HepG2 (cell line): ENCODE results near the gene SLC27A3. TPM values are rescaled to one million over a fixed set of nuclear protein-coding genes. Genes with fewer than 3 reads are reported as not detected.
A peak's percentile ranks its signal among the peaks of the same experiment; 100 is the strongest.

Experiments
- ATF7 ChIP-seq, 2 experiments: fragments of 450-650 bp in 1 of 2; sonication (generic) in 1 of 2; formaldehyde crosslinking in 1 of 2; IDR thresholded peaks; 2 replicates each; pipeline versions ENCODE4 v1.4.0 to v1.6.1; 2016 to 2020; ENCODE audit warnings: antibody characterized with exemption in 1 of 2, mild to moderate bottlenecking in 1 of 2, missing genetic modification reagents in 1 of 2
- BCL6 ChIP-seq: IDR thresholded peaks from 2 replicates; pipeline ENCODE4 v1.6.1; 2016; ENCODE audit warnings: missing genetic modification reagents, missing compliant biosample characterization
- CC2D1A ChIP-seq: sonication (generic); formaldehyde crosslinking; IDR thresholded peaks from 2 replicates; pipeline ENCODE4 v1.8.1; 2023; ENCODE audit warnings: mild to moderate bottlenecking, missing genetic modification reagents
- CHCHD3 ChIP-seq: sonication (generic); formaldehyde crosslinking; IDR thresholded peaks from 2 replicates; pipeline ENCODE4 v1.8.0; 2022; ENCODE audit warnings: mild to moderate bottlenecking, missing genetic modification reagents, moderate library complexity
- DMAP1 ChIP-seq: IDR thresholded peaks from 2 replicates; pipeline ENCODE4 v1.6.1; 2016
- HNRNPLL ChIP-seq: fragments of 200-400 bp; formaldehyde crosslinking; IDR thresholded peaks from 2 replicates; pipeline ENCODE4 v1.6.1; 2017; ENCODE audit warnings: mild to moderate bottlenecking, low read depth, low read length; ENCODE audit not compliant: poor library complexity, severe bottlenecking
- MZF1 ChIP-seq: sonication (generic); formaldehyde crosslinking; IDR thresholded peaks from 2 replicates; pipeline ENCODE4 v1.8.1; 2023; ENCODE audit warnings: mild to moderate bottlenecking, missing genetic modification reagents, borderline replicate concordance
- NCOA2 ChIP-seq: sonication (generic); formaldehyde crosslinking; IDR thresholded peaks from 2 replicates; pipeline ENCODE4 v1.8.0; 2022; ENCODE audit warnings: inconsistent platforms
- NCOA5 ChIP-seq: sonication (generic); formaldehyde crosslinking; IDR thresholded peaks from 2 replicates; pipeline ENCODE4 v1.4.0; 2020; ENCODE audit warnings: missing genetic modification reagents
- TBX3 ChIP-seq: fragments of 450-650 bp; IDR thresholded peaks from 2 replicates; pipeline ENCODE4 v1.6.1; 2017; ENCODE audit warnings: antibody characterized with exemption, mild to moderate bottlenecking, inconsistent platforms, borderline replicate concordance
- TMF1 ChIP-seq: sonication (generic); formaldehyde crosslinking; IDR thresholded peaks from 2 replicates; pipeline ENCODE4 v1.8.1; 2022; ENCODE audit warnings: low read depth, missing genetic modification reagents
- ZEB1 ChIP-seq: IDR thresholded peaks from 2 replicates; pipeline ENCODE4 v1.6.1; 2012; ENCODE audit warnings: mild to moderate bottlenecking, low read depth, inconsistent platforms; ENCODE audit not compliant: insufficient replicate concordance
- ZFP36L2 ChIP-seq: sonication (generic); formaldehyde crosslinking; IDR thresholded peaks from 2 replicates; pipeline ENCODE4 v1.4.0; 2020; ENCODE audit warnings: missing genetic modification reagents
- ZKSCAN5 ChIP-seq: sonication (generic); formaldehyde crosslinking; IDR thresholded peaks from 2 replicates; pipeline ENCODE4 v1.5.1; 2020; ENCODE audit warnings: mild to moderate bottlenecking, missing genetic modification reagents
- polyA plus RNA-seq, 8 experiments: library from polyadenylated mRNA; depleted of rRNA in 3 of 8; stranded (reverse) in 7 of 8; unstranded in 1 of 8; fragments of >200 nt; fragmentation: Illumina TruSeq in 4 of 8; extraction: Trizol in 4 of 8; gene quantifications; 2 replicates each; pipeline versions ENCODE4 v1.2.1 to v1.2.3, GENCODE V29; 2011 to 2016; ENCODE audit warnings: low read depth in 4 of 8, missing spikeins in 1 of 8, mixed read lengths in 1 of 8; ENCODE audit not compliant: insufficient read depth in 1 of 8
- total RNA-seq, 5 experiments: library from RNA; depleted of rRNA; stranded (reverse); fragments of >200 nt; fragmentation: Illumina TruSeq; extraction: Trizol; gene quantifications; 2 replicates each; pipeline ENCODE4 v1.2.3, GENCODE V29; 2016; ENCODE audit warnings: low read depth in 1 of 5
- TF ChIP-seq, protein P1 (sequence below): fragments of 450-650 bp; IDR thresholded peaks from 2 replicates; pipeline ENCODE4 v1.6.1; 2016
- TF ChIP-seq, protein P2 (sequence below): sonication (generic); formaldehyde crosslinking; IDR thresholded peaks from 2 replicates; pipeline ENCODE4 v1.8.1; 2023; ENCODE audit warnings: missing genetic modification reagents, mild to moderate bottlenecking, borderline replicate concordance
- TF ChIP-seq, protein P3 (sequence below): sonication (generic); formaldehyde crosslinking; IDR thresholded peaks from 2 replicates; pipeline ENCODE4 v1.5.0; 2020; ENCODE audit warnings: mild to moderate bottlenecking, low read depth, missing genetic modification reagents, borderline replicate concordance
- TF ChIP-seq, protein P4 (sequence below): sonication (generic); formaldehyde crosslinking; IDR thresholded peaks from 2 replicates; pipeline ENCODE4 v1.5.0; 2020; ENCODE audit warnings: mild to moderate bottlenecking, missing genetic modification reagents, borderline replicate concordance

The SLC27A3 gene
- total and polyA plus RNA-seq, 2 of the 13 experiments (the other 11 are each of a cell fraction or from before 2014, with no cell fraction given) = 4.3 to 10.3 TPM

DNA sequence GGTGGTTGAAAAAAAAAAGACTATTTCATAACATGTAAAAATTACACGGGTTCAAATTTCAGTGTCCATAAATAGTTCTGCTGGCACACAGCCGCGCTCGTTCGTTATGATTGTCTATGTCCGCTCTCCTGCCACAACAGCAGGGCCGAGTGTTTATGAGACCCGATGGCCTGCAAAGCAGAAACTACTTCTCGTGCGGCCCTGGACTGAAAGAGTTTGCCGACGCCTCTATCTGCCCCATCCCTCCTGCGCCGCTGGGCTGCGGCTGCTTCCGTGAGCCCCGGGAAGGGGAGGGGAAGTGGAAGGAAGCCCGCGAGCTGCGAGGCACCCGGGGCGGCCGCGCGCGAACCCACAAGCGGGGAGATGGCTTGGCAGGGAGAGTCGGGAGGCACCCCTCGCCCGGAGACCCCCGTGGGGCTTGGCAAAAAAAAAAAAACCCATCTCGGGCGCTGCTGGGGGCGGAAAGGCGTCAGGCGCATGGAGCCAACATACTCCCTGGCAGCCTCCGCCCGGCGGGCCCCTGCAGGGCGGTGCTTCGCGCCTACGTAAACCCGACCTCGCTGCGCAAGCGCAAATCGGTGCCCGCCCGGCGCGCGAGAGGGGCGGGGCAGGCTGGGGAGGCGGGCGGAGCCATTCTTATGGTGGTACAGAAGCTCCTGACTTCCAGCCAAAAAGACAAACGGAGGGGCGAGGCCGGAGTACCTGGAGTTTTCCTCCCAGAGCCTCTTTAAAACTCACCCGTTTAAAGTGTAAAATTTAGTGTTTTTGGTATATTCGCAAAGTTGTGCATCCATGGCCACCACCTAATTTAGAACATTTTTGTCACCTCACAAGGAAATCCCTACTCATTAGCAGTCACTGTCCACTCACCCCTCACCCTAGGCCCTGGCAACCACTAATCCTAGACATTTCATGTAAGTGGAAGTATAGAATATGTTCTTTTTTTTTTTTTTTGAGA, 8.3 kb downstream of the SLC27A3 start (continued):
- no peak for TF ChIP-seq MZF1 (CRISPR knock-in tag)
- 0 out of 2 replicates have a peak, but pooled peaks have one; percentile 52 for TF ChIP-seq CHCHD3
- TF ChIP-seq TBX3 = no peak
- TF ChIP-seq, protein P1, sequence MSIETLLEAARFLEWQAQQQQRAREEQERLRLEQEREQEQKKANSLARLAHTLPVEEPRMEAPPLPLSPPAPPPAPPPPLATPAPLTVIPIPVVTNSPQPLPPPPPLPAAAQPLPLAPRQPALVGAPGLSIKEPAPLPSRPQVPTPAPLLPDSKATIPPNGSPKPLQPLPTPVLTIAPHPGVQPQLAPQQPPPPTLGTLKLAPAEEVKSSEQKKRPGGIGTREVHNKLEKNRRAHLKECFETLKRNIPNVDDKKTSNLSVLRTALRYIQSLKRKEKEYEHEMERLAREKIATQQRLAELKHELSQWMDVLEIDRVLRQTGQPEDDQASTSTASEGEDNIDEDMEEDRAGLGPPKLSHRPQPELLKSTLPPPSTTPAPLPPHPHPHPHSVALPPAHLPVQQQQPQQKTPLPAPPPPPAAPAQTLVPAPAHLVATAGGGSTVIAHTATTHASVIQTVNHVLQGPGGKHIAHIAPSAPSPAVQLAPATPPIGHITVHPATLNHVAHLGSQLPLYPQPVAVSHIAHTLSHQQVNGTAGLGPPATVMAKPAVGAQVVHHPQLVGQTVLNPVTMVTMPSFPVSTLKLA = no peak
- peak; percentile 64; the same call in 1 of the 2 replicates for TF ChIP-seq TMF1 (CRISPR knock-in tag)
- TF ChIP-seq, protein P2, sequence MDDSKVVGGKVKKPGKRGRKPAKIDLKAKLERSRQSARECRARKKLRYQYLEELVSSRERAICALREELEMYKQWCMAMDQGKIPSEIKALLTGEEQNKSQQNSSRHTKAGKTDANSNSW (CRISPR knock-in tag) = 0 out of 2 replicates have a peak, but pooled peaks have one; percentile 47
- peak; percentile 74 for TF ChIP-seq DMAP1
- 0 out of 2 replicates have a peak, but pooled peaks have one; percentile 79 for TF ChIP-seq CC2D1A (CRISPR knock-in tag)
- peak; percentile 95 for TF ChIP-seq HNRNPLL
- peak; percentile 36 for TF ChIP-seq BCL6
- TF ChIP-seq NCOA2 (CRISPR knock-in tag) = no peak; the same call in 1 of the 2 replicates
- TF ChIP-seq ZKSCAN5 = no peak
- TF ChIP-seq, protein P3, sequence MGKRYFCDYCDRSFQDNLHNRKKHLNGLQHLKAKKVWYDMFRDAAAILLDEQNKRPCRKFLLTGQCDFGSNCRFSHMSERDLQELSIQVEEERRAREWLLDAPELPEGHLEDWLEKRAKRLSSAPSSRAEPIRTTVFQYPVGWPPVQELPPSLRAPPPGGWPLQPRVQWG (CRISPR knock-in tag) = no peak
- no peak for TF ChIP-seq ATF7 (IDR thresholded peaks at IDR 0.05)
- no peak for TF ChIP-seq ATF7 (CRISPR knock-in tag; IDR thresholded peaks at IDR 0.05)
- peak; percentile 16 for TF ChIP-seq ZEB1
- TF ChIP-seq, protein P4, sequence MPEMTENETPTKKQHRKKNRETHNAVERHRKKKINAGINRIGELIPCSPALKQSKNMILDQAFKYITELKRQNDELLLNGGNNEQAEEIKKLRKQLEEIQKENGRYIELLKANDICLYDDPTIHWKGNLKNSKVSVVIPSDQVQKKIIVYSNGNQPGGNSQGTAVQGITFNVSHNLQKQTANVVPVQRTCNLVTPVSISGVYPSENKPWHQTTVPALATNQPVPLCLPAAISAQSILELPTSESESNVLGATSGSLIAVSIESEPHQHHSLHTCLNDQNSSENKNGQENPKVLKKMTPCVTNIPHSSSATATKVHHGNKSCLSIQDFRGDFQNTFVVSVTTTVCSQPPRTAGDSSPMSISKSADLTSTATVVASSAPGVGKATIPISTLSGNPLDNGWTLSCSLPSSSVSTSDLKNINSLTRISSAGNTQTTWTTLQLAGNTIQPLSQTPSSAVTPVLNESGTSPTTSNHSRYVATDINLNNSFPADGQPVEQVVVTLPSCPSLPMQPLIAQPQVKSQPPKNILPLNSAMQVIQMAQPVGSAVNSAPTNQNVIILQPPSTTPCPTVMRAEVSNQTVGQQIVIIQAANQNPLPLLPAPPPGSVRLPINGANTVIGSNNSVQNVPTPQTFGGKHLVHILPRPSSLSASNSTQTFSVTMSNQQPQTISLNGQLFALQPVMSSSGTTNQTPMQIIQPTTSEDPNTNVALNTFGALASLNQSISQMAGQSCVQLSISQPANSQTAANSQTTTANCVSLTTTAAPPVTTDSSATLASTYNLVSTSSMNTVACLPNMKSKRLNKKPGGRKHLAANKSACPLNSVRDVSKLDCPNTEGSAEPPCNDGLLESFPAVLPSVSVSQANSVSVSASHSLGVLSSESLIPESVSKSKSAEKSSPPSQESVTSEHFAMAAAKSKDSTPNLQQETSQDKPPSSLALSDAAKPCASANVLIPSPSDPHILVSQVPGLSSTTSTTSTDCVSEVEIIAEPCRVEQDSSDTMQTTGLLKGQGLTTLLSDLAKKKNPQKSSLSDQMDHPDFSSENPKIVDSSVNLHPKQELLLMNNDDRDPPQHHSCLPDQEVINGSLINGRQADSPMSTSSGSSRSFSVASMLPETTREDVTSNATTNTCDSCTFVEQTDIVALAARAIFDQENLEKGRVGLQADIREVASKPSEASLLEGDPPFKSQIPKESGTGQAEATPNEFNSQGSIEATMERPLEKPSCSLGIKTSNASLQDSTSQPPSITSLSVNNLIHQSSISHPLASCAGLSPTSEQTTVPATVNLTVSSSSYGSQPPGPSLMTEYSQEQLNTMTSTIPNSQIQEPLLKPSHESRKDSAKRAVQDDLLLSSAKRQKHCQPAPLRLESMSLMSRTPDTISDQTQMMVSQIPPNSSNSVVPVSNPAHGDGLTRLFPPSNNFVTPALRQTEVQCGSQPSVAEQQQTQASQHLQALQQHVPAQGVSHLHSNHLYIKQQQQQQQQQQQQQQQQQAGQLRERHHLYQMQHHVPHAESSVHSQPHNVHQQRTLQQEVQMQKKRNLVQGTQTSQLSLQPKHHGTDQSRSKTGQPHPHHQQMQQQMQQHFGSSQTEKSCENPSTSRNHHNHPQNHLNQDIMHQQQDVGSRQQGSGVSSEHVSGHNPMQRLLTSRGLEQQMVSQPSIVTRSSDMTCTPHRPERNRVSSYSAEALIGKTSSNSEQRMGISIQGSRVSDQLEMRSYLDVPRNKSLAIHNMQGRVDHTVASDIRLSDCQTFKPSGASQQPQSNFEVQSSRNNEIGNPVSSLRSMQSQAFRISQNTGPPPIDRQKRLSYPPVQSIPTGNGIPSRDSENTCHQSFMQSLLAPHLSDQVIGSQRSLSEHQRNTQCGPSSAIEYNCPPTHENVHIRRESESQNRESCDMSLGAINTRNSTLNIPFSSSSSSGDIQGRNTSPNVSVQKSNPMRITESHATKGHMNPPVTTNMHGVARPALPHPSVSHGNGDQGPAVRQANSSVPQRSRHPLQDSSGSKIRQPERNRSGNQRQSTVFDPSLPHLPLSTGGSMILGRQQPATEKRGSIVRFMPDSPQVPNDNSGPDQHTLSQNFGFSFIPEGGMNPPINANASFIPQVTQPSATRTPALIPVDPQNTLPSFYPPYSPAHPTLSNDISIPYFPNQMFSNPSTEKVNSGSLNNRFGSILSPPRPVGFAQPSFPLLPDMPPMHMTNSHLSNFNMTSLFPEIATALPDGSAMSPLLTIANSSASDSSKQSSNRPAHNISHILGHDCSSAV (CRISPR knock-in tag) = no peak
- TF ChIP-seq NCOA5 (CRISPR knock-in tag) = no peak
- no peak for TF ChIP-seq ZFP36L2 (CRISPR knock-in tag)
